ENCODE data around the gene EIF4G3.

GRCh38 chr1:21030181-21030580 lies 146.5 kb downstream of the EIF4G3 start:
- TF ChIP-seq MAX (IDR thresholded peaks at IDR 0.05): no peak
- TF ChIP-seq, protein P1, sequence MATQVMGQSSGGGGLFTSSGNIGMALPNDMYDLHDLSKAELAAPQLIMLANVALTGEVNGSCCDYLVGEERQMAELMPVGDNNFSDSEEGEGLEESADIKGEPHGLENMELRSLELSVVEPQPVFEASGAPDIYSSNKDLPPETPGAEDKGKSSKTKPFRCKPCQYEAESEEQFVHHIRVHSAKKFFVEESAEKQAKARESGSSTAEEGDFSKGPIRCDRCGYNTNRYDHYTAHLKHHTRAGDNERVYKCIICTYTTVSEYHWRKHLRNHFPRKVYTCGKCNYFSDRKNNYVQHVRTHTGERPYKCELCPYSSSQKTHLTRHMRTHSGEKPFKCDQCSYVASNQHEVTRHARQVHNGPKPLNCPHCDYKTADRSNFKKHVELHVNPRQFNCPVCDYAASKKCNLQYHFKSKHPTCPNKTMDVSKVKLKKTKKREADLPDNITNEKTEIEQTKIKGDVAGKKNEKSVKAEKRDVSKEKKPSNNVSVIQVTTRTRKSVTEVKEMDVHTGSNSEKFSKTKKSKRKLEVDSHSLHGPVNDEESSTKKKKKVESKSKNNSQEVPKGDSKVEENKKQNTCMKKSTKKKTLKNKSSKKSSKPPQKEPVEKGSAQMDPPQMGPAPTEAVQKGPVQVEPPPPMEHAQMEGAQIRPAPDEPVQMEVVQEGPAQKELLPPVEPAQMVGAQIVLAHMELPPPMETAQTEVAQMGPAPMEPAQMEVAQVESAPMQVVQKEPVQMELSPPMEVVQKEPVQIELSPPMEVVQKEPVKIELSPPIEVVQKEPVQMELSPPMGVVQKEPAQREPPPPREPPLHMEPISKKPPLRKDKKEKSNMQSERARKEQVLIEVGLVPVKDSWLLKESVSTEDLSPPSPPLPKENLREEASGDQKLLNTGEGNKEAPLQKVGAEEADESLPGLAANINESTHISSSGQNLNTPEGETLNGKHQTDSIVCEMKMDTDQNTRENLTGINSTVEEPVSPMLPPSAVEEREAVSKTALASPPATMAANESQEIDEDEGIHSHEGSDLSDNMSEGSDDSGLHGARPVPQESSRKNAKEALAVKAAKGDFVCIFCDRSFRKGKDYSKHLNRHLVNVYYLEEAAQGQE (IDR thresholded peaks at IDR 0.05; ENCODE audit: low read depth): no peak
- no peak for TF ChIP-seq EP300 (IDR thresholded peaks at IDR 0.05; ENCODE audit: borderline replicate concordance)
- TF ChIP-seq TAF1 (IDR thresholded peaks at IDR 0.05; ENCODE audit: low read depth): no peak
- no peak for TF ChIP-seq NFIC (IDR thresholded peaks at IDR 0.05)
- TF ChIP-seq ZBTB7A (IDR thresholded peaks at IDR 0.05; ENCODE audit: low read depth): no peak
- no peak for TF ChIP-seq USF1 (IDR thresholded peaks at IDR 0.05)
- TF ChIP-seq TEAD4 (IDR thresholded peaks at IDR 0.05): no peak
- no peak for TF ChIP-seq CEBPB (IDR thresholded peaks at IDR 0.05)
- TF ChIP-seq CREB1 (IDR thresholded peaks at IDR 0.05; ENCODE audit: low read depth): no peak
